Neural cell (in vitro differentiated cells): ENCODE measurements around the gene OSM. TPM values are rescaled to one million over a fixed set of nuclear protein-coding genes. Genes with fewer than 3 reads are reported as not detected.

Source experiments
- H2AFZ ChIP-seq: fragments of 200-600, 300-800 bp; sonication (generic), shearing (Covaris generic); 2 replicates; pipeline ENCODE4 v1.6.0; 2014; ENCODE audit warnings: low read depth, mild to moderate bottlenecking, antibody characterized with exemption, low read length, moderate library complexity
- H3F3A ChIP-seq: fragments of 200-600 bp; shearing (Covaris generic); 2 replicates; pipeline ENCODE4 v1.6.1; 2016; ENCODE audit warnings: mild to moderate bottlenecking, moderate library complexity, mixed read lengths, antibody characterized with exemption, low read length; ENCODE audit not compliant: insufficient read depth, poor library complexity, severe bottlenecking
- H3K27ac ChIP-seq: fragments of 200-600, 300-800 bp; sonication (generic), shearing (Covaris generic); 2 replicates; pipeline ENCODE4 v1.5.1; 2014; ENCODE audit warnings: mild to moderate bottlenecking, low read length, moderate library complexity
- H3K27me3 ChIP-seq: fragments of 300-800, 200-600 bp; sonication (generic), shearing (Covaris generic); 2 replicates; pipeline ENCODE4 v1.6.0; 2014; ENCODE audit warnings: mild to moderate bottlenecking, low read depth, low read length, moderate library complexity; ENCODE audit not compliant: insufficient read depth
- H3K36me3 ChIP-seq: fragments of 300-800, 200-600 bp; sonication (generic), shearing (Covaris generic); 2 replicates; pipeline ENCODE4 v1.5.1; 2014; ENCODE audit warnings: mild to moderate bottlenecking, antibody characterized with exemption, low read length, moderate library complexity; ENCODE audit not compliant: insufficient read depth
- H3K4me2 ChIP-seq: fragments of 300-800, 200-600 bp; sonication (generic), shearing (Covaris generic); 2 replicates; pipeline ENCODE4 v1.6.0; 2014; ENCODE audit warnings: mild to moderate bottlenecking, low read length
- H3K4me3 ChIP-seq: fragments of 300-800, 200-600 bp; sonication (generic), shearing (Covaris generic); 2 replicates; pipeline ENCODE4 v1.5.1; 2014; ENCODE audit warnings: mild to moderate bottlenecking, low read length, moderate library complexity
- H3K79me2 ChIP-seq: fragments of 200-600 bp; shearing (Covaris generic); replicated peaks from 2 replicates; pipeline ENCODE4 v1.6.0; 2014; ENCODE audit warnings: mild to moderate bottlenecking, low read length, moderate library complexity; ENCODE audit not compliant: insufficient read depth
- H3K9ac ChIP-seq: fragments of 300-800, 200-600 bp; sonication (generic), shearing (Covaris generic); 2 replicates; pipeline ENCODE4 v1.6.1; 2016; ENCODE audit warnings: mild to moderate bottlenecking, low read length, mixed read lengths
- H3K9me2 ChIP-seq: fragments of 200-600 bp; shearing (Covaris generic); 2 replicates; pipeline ENCODE4 v1.6.1; 2016; ENCODE audit warnings: mild to moderate bottlenecking, low read length, mixed read lengths; ENCODE audit not compliant: insufficient read depth
- H3K9me3 ChIP-seq: fragments of 200-600, 300-800 bp; sonication (generic), shearing (Covaris generic); 2 replicates; pipeline ENCODE4 v1.6.1; 2016; ENCODE audit warnings: mild to moderate bottlenecking, mixed run types, low read length, moderate library complexity, mixed read lengths
- H4K20me1 ChIP-seq: fragments of 200-600 bp; shearing (Covaris generic); 2 replicates; pipeline ENCODE4 v1.6.1; 2016; ENCODE audit warnings: mild to moderate bottlenecking, mixed run types; ENCODE audit not compliant: insufficient read depth
- EP300 ChIP-seq: fragments of 450-650 bp; conservative IDR thresholded peaks from 2 replicates; pipeline ENCODE4 v1.6.1; 2014; ENCODE audit warnings: antibody characterized with exemption, mild to moderate bottlenecking, moderate library complexity; ENCODE audit not compliant: poor library complexity, severe bottlenecking
- EZH2 ChIP-seq: fragments of 200-600, 300-800 bp; shearing (Covaris generic), sonication (generic); IDR thresholded peaks from 2 replicates; pipeline ENCODE4 v1.6.1; 2014; ENCODE audit warnings: antibody characterized with exemption, low read length, borderline replicate concordance, mild to moderate bottlenecking; ENCODE audit not compliant: insufficient read depth, poor library complexity, severe bottlenecking
- MXI1 ChIP-seq: fragments of 450-650 bp; conservative IDR thresholded peaks from 2 replicates; pipeline ENCODE4 v1.6.1; 2014; ENCODE audit warnings: antibody characterized with exemption, mild to moderate bottlenecking; ENCODE audit not compliant: poor library complexity, severe bottlenecking
- POLR2AphosphoS5 ChIP-seq: IDR thresholded peaks from 2 replicates; pipeline ENCODE4 v1.6.1; 2012
- RAD21 ChIP-seq: fragments of 450-650 bp; conservative IDR thresholded peaks from 2 replicates; pipeline ENCODE4 v1.6.1; 2014; ENCODE audit warnings: antibody characterized with exemption, mild to moderate bottlenecking, moderate library complexity
- SMC3 ChIP-seq: fragments of 450-650 bp; conservative IDR thresholded peaks from 2 replicates; pipeline ENCODE4 v1.6.1; 2014; ENCODE audit warnings: antibody characterized with exemption, mild to moderate bottlenecking, moderate library complexity; ENCODE audit not compliant: poor library complexity
- TAF1 ChIP-seq: IDR thresholded peaks from 2 replicates; pipeline ENCODE4 v1.6.1; 2012; ENCODE audit warnings: low read depth
- polyA plus RNA-seq: library from polyadenylated mRNA; depleted of rRNA; stranded (reverse); fragments of >200 nt; gene quantifications from 2 replicates; pipeline ENCODE4 v1.2.3, GENCODE V29; 2014
- TF ChIP-seq, protein P1 (sequence below): IDR thresholded peaks from 2 replicates; pipeline ENCODE4 v1.6.1; 2012; ENCODE audit warnings: borderline replicate concordance
- TF ChIP-seq, protein P2 (sequence below): fragments of 450-650 bp; IDR thresholded peaks from 2 replicates; pipeline ENCODE4 v1.5.1; 2014; ENCODE audit warnings: antibody characterized with exemption, mild to moderate bottlenecking, moderate library complexity; ENCODE audit not compliant: poor library complexity, severe bottlenecking

Gene OSM
- polyA plus RNA-seq, 1 donor from 2014 or later: not detected

DNA sequence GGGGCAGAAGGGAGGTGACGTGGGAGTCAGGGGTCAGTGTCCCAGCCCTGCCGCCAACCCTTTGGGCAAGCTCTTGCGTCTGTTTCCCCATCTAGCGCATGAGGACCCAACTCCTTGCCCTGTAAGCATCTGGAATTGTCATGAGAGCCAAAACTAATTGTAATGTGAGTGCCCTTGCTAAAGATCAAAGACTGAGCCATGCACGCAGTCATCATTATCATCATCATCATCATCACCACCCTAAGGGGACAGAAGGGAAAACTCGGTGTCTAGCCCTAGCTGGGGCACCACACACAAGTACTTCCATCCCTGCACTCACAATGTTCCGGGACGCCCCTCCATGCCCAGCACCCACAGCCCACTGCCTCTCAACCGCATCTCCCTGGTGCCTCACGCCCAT is 22.6 kb downstream of the OSM start:
- no peak overlapping the region for H3K4me2 ChIP-seq
- H2AFZ ChIP-seq: no peak overlapping the region
- H3F3A ChIP-seq: no peaks in the 10 kb centered on the region
- H3K9ac ChIP-seq: no peak overlapping the region
- no peak overlapping the region for H3K4me3 ChIP-seq
- no peaks in the 10 kb centered on the region for H3K79me2 ChIP-seq
- no peak overlapping the region for H3K27ac ChIP-seq
- TF ChIP-seq EZH2: no peak
- TF ChIP-seq, protein P1, sequence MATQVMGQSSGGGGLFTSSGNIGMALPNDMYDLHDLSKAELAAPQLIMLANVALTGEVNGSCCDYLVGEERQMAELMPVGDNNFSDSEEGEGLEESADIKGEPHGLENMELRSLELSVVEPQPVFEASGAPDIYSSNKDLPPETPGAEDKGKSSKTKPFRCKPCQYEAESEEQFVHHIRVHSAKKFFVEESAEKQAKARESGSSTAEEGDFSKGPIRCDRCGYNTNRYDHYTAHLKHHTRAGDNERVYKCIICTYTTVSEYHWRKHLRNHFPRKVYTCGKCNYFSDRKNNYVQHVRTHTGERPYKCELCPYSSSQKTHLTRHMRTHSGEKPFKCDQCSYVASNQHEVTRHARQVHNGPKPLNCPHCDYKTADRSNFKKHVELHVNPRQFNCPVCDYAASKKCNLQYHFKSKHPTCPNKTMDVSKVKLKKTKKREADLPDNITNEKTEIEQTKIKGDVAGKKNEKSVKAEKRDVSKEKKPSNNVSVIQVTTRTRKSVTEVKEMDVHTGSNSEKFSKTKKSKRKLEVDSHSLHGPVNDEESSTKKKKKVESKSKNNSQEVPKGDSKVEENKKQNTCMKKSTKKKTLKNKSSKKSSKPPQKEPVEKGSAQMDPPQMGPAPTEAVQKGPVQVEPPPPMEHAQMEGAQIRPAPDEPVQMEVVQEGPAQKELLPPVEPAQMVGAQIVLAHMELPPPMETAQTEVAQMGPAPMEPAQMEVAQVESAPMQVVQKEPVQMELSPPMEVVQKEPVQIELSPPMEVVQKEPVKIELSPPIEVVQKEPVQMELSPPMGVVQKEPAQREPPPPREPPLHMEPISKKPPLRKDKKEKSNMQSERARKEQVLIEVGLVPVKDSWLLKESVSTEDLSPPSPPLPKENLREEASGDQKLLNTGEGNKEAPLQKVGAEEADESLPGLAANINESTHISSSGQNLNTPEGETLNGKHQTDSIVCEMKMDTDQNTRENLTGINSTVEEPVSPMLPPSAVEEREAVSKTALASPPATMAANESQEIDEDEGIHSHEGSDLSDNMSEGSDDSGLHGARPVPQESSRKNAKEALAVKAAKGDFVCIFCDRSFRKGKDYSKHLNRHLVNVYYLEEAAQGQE: no peak
- no peak for TF ChIP-seq RAD21
- no peak for TF ChIP-seq TAF1
- TF ChIP-seq, protein P2, sequence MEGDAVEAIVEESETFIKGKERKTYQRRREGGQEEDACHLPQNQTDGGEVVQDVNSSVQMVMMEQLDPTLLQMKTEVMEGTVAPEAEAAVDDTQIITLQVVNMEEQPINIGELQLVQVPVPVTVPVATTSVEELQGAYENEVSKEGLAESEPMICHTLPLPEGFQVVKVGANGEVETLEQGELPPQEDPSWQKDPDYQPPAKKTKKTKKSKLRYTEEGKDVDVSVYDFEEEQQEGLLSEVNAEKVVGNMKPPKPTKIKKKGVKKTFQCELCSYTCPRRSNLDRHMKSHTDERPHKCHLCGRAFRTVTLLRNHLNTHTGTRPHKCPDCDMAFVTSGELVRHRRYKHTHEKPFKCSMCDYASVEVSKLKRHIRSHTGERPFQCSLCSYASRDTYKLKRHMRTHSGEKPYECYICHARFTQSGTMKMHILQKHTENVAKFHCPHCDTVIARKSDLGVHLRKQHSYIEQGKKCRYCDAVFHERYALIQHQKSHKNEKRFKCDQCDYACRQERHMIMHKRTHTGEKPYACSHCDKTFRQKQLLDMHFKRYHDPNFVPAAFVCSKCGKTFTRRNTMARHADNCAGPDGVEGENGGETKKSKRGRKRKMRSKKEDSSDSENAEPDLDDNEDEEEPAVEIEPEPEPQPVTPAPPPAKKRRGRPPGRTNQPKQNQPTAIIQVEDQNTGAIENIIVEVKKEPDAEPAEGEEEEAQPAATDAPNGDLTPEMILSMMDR: no peak
- TF ChIP-seq EP300: no peak
- no peak for TF ChIP-seq POLR2AphosphoS5
- TF ChIP-seq SMC3: no peak
- no peak for TF ChIP-seq MXI1
- no peaks in the 10 kb centered on the region for H3K9me2 ChIP-seq
- peaks cover 17% of the 10 kb centered on the region for H3K27me3 ChIP-seq
- no peaks in the 10 kb centered on the region for H3K36me3 ChIP-seq
- no peaks in the 10 kb centered on the region for H3K9me3 ChIP-seq
- no peaks in the 10 kb centered on the region for H4K20me1 ChIP-seq

DNA sequence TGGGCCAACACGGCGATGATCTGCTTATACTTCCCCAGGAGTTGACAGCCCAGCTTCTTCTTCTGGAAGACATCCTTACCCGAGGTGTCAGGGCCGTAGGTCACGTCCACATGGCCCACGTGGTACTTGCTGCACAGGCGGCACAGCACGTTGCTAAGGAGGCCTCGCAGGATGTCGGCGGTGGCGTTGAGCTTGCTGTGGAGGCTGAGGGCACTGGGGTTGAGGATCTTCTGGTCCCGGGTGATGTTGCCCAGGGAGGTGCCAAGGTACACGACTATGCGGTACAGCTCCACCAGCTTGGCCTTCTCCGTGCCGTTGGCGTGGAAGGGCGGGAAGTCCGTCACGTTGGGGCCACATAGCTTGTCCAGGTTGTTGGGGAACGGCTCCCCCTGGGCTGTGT is 23.0 kb downstream of the OSM start:
- H3K27ac ChIP-seq: no peak overlapping the region
- H3K36me3 ChIP-seq: no peaks in the 10 kb centered on the region
- no peaks in the 10 kb centered on the region for H3K79me2 ChIP-seq
- H3K9me3 ChIP-seq: no peaks in the 10 kb centered on the region
- no peaks in the 10 kb centered on the region for H3F3A ChIP-seq
- no peaks in the 10 kb centered on the region for H4K20me1 ChIP-seq
- TF ChIP-seq POLR2AphosphoS5: no peak
- no peak for TF ChIP-seq SMC3
- no peak for TF ChIP-seq RAD21
- no peak for TF ChIP-seq MXI1
- TF ChIP-seq EP300: no peak
- peaks cover 17% of the 10 kb centered on the region for H3K27me3 ChIP-seq
- H3K9me2 ChIP-seq: no peaks in the 10 kb centered on the region
- no peak overlapping the region for H3K4me2 ChIP-seq
- H2AFZ ChIP-seq: no peak overlapping the region
- H3K9ac ChIP-seq: no peak overlapping the region
- no peak overlapping the region for H3K4me3 ChIP-seq
